ENCODE measurements around the gene C5orf22.

DNA sequence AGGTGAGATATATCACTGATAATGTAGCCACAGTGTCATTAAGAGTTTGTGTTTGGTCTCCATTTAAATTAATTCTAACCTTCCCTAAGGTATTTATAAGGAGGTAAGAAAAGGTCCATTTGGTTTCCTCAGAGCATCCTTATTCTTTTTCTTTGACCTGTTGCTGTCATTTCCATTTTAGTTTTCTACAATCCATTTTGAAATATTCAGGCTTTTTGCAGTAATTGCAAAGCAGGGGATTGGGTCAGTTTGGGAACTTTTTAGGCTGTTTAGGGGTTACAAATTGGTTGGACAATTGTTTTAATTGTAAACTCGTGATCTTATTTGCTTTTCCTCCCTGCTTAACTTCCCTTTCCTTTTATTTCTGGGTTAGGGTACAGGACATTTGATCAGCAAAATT lies 64.3 kb downstream of the C5orf22 start:
- TF ChIP-seq, protein P1, sequence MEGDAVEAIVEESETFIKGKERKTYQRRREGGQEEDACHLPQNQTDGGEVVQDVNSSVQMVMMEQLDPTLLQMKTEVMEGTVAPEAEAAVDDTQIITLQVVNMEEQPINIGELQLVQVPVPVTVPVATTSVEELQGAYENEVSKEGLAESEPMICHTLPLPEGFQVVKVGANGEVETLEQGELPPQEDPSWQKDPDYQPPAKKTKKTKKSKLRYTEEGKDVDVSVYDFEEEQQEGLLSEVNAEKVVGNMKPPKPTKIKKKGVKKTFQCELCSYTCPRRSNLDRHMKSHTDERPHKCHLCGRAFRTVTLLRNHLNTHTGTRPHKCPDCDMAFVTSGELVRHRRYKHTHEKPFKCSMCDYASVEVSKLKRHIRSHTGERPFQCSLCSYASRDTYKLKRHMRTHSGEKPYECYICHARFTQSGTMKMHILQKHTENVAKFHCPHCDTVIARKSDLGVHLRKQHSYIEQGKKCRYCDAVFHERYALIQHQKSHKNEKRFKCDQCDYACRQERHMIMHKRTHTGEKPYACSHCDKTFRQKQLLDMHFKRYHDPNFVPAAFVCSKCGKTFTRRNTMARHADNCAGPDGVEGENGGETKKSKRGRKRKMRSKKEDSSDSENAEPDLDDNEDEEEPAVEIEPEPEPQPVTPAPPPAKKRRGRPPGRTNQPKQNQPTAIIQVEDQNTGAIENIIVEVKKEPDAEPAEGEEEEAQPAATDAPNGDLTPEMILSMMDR (IDR thresholded peaks at IDR 0.05 in 4 of 5, conservative IDR thresholded peaks at IDR 0.05 in 1 of 5) = no peak
- TF ChIP-seq POLR2A (IDR thresholded peaks at IDR 0.05) = no peak

Data from gastrocnemius medialis (tissue), 4 donors.